SIG-M5 treated with dmso at 0.1 percent for 504 hours (cell line): ENCODE results near the gene FAAH2.
A peak's percentile ranks its signal among the peaks of the same experiment; 100 is the strongest.
"Not testable (repeated sequence)": the region's sequence is repeated elsewhere in the genome, so short reads cannot be mapped to it uniquely, and the experiment has no call there.

Source experiments
- DNase-seq: peaks from one replicate; lab custom pipeline; 2025; ENCODE audit not compliant: unreplicated experiment; lab: John Stamatoyannopoulos, UW

FAAH2 gene

GRCh38 chrX:57286507-57287251, at the start of gene FAAH2:
Gene FAAH2 (plus strand): TSS chrX:57286706. CDS start chrX:57286826, 120 bp downstream.
- peak; percentile 63 for DNase-seq

- DNase-seq: no peak
These were observed 44.5 kb upstream of the FAAH2 start for GRCh38 chrX:57241967-57242366.

- no peak for DNase-seq
These were observed 34.5 kb upstream of the FAAH2 start for GRCh38 chrX:57251965-57252364.

GRCh38 chrX:57265126-57265525, 21.4 kb upstream of the FAAH2 start:
- DNase-seq: no peak

GRCh38 chrX:57266275-57266674, 20.2 kb upstream of the FAAH2 start:
- DNase-seq: no peak

- DNase-seq: no peak
These were observed 19.6 kb upstream of the FAAH2 start for GRCh38 chrX:57266871-57267270.

- no peak for DNase-seq
These were observed 19.2 kb upstream of the FAAH2 start for GRCh38 chrX:57267308-57267707.

- no peak for DNase-seq
These were observed 15.5 kb upstream of the FAAH2 start for GRCh38 chrX:57270980-57271379.

- DNase-seq: no peak
These were observed 3.9 kb upstream of the FAAH2 start for GRCh38 chrX:57282568-57282967.

- DNase-seq: no peak
These were observed 1.5 kb upstream of the FAAH2 start for GRCh38 chrX:57285001-57285400.

GRCh38 chrX:57289089-57289488, 2.6 kb downstream of the FAAH2 start:
- no peak for DNase-seq

- DNase-seq: no peak
These were observed 8.5 kb downstream of the FAAH2 start for GRCh38 chrX:57294961-57295360.

GRCh38 chrX:57295679-57296078, 9.2 kb downstream of the FAAH2 start:
- not testable (repeated sequence) for DNase-seq

GRCh38 chrX:57313583-57314215, 27.2 kb downstream of the FAAH2 start:
- DNase-seq: no peak

- no peak for DNase-seq
These were observed 42.5 kb downstream of the FAAH2 start for GRCh38 chrX:57329008-57329407.

- DNase-seq: peak; percentile 1
These were observed 49.3 kb downstream of the FAAH2 start for GRCh38 chrX:57335790-57336189.

GRCh38 chrX:57353472-57354132, 67.1 kb downstream of the FAAH2 start:
- DNase-seq: no peak

GRCh38 chrX:57364145-57364544, 77.6 kb downstream of the FAAH2 start:
- DNase-seq: no peak

GRCh38 chrX:57366430-57366829, 79.9 kb downstream of the FAAH2 start:
- DNase-seq: no peak

- no peak for DNase-seq
These were observed 81.1 kb downstream of the FAAH2 start for GRCh38 chrX:57367649-57368048.

GRCh38 chrX:57368158-57368557, 81.7 kb downstream of the FAAH2 start:
- DNase-seq: no peak

GRCh38 chrX:57379296-57379695, 92.8 kb downstream of the FAAH2 start:
- no peak for DNase-seq
